Gastroesophageal sphincter (tissue), 3 donors: ENCODE results near the gene WDR70.

Experiments
- CTCF ChIP-seq, 4 experiments: fragments of 200-600 bp in 2 of 4; fragments of 450-650 bp in 2 of 4; sonication (generic) in 1 of 4; IDR thresholded peaks; one replicate each; pipeline ENCODE4 v1.5.1; 2017 to 2019; ENCODE audit warnings: antibody characterized with exemption in 4 of 4, mild to moderate bottlenecking in 2 of 4, moderate library complexity in 2 of 4
- EP300 ChIP-seq: sonication (generic); formaldehyde crosslinking; IDR thresholded peaks from one replicate; pipeline ENCODE4 v1.6.1; 2017; ENCODE audit warnings: antibody characterized with exemption, mild to moderate bottlenecking

GRCh38 chr5:37657046-37657445 is 277.9 kb downstream of the WDR70 start:
- TF ChIP-seq CTCF (IDR thresholded peaks at IDR 0.05) (no peak), EP300 (no peak)
